Muscle layer of colon (tissue), 2 donors: ENCODE data around the gene CSF2RB.

Experiments
- H3K27ac ChIP-seq: one replicate; pipeline ENCODE4 v1.7.0; 2013; ENCODE audit warnings: low read depth, mild to moderate bottlenecking, low read length, moderate library complexity
- H3K27me3 ChIP-seq, 2 donors: one replicate each; pipeline ENCODE4 v1.7.0; 2013; ENCODE audit warnings: low read length in 2 of 2, mild to moderate bottlenecking in 2 of 2; ENCODE audit not compliant: insufficient read depth in 2 of 2, control insufficient read depth in 1 of 2
- H3K36me3 ChIP-seq: one replicate; pipeline ENCODE4 v1.7.0; 2013; ENCODE audit warnings: mild to moderate bottlenecking, low read length; ENCODE audit not compliant: insufficient read depth
- H3K4me1 ChIP-seq: one replicate; pipeline ENCODE4 v1.7.0; 2013; ENCODE audit warnings: mild to moderate bottlenecking, low read length; ENCODE audit not compliant: insufficient read depth
- H3K4me3 ChIP-seq, 2 donors: one replicate each; pipeline ENCODE4 v1.7.0; 2013; ENCODE audit warnings: low read length in 2 of 2, low read depth in 1 of 2, mild to moderate bottlenecking in 1 of 2, moderate library complexity in 1 of 2
- H3K9ac ChIP-seq: one replicate; pipeline ENCODE4 v1.7.0; 2013; ENCODE audit warnings: low read length
- H3K9me3 ChIP-seq: one replicate; pipeline ENCODE4 v1.7.0; 2013; ENCODE audit warnings: mild to moderate bottlenecking, low read length
- donor health status: abdominal sarcoma.
- donor health status: Adenocarcinoma of cecum.

The CSF2RB gene

GRCh38 chr22:36907253-36908195, 5.9 kb upstream of the CSF2RB start:
- H3K4me1 ChIP-seq, result peaks cover 3% of the 10 kb centered on the region
- no peaks in the 10 kb centered on the region for H3K27me3 ChIP-seq
- H3K27ac ChIP-seq, result no peak overlapping the region
- H3K9me3 ChIP-seq, result no peaks in the 10 kb centered on the region
- H3K9ac ChIP-seq, result no peak overlapping the region
- no peak overlapping the region for H3K4me3 ChIP-seq
- H3K36me3 ChIP-seq, result no peaks in the 10 kb centered on the region

- Histone ChIP-seq H3K9me3 (no peaks in the 10 kb centered on the region), H3K4me3 (no peak overlapping the region), H3K27ac (no peak overlapping the region), H3K4me1 (peaks cover 8% of the 10 kb centered on the region), H3K9ac (no peak overlapping the region), H3K36me3 (no peaks in the 10 kb centered on the region), H3K27me3 (no peaks in the 10 kb centered on the region)
These were observed 3.0 kb upstream of the CSF2RB start for GRCh38 chr22:36910461-36910860.

GRCh38 chr22:36911887-36912661, 1.4 kb upstream of the CSF2RB start:
- Histone ChIP-seq H3K36me3 (no peaks in the 10 kb centered on the region), H3K4me1 (peaks cover 8% of the 10 kb centered on the region), H3K27me3 (no peaks in the 10 kb centered on the region), H3K4me3 (no peak overlapping the region), H3K27ac (no peak overlapping the region), H3K9me3 (no peaks in the 10 kb centered on the region), H3K9ac (no peak overlapping the region)

- H3K4me3 ChIP-seq, result no peak overlapping the region
- H3K4me1 ChIP-seq, result peaks cover 8% of the 10 kb centered on the region
- no peaks in the 10 kb centered on the region for H3K36me3 ChIP-seq
- H3K9ac ChIP-seq, result no peak overlapping the region
- H3K27me3 ChIP-seq, result no peaks in the 10 kb centered on the region
- no peaks in the 10 kb centered on the region for H3K9me3 ChIP-seq
- no peak overlapping the region for H3K27ac ChIP-seq
These were observed 568 bp upstream of the CSF2RB start for GRCh38 chr22:36912694-36913426.

GRCh38 chr22:36914390-36914752, 943 bp downstream of the CSF2RB start:
- Histone ChIP-seq H3K27me3 (no peaks in the 10 kb centered on the region), H3K4me1 (peaks cover 8% of the 10 kb centered on the region), H3K9ac (no peak overlapping the region), H3K36me3 (no peaks in the 10 kb centered on the region), H3K27ac (no peak overlapping the region), H3K4me3 (no peak overlapping the region), H3K9me3 (no peaks in the 10 kb centered on the region)

GRCh38 chr22:36916034-36916433, 2.6 kb downstream of the CSF2RB start:
- Histone ChIP-seq H3K36me3 (no peaks in the 10 kb centered on the region), H3K27ac (no peak overlapping the region), H3K4me1 (peaks cover 8% of the 10 kb centered on the region), H3K9me3 (no peaks in the 10 kb centered on the region), H3K4me3 (no peak overlapping the region), H3K27me3 (no peaks in the 10 kb centered on the region), H3K9ac (no peak overlapping the region)

- H3K27me3 ChIP-seq, result no peaks in the 10 kb centered on the region
- H3K9ac ChIP-seq, result no peak overlapping the region
- peaks cover 8% of the 10 kb centered on the region for H3K4me1 ChIP-seq
- no peaks in the 10 kb centered on the region for H3K9me3 ChIP-seq
- no peak overlapping the region for H3K27ac ChIP-seq
- H3K36me3 ChIP-seq, result no peaks in the 10 kb centered on the region
- no peak overlapping the region for H3K4me3 ChIP-seq
These were observed 5.3 kb downstream of the CSF2RB start for GRCh38 chr22:36918586-36919284.

- Histone ChIP-seq H3K36me3 (no peaks in the 10 kb centered on the region), H3K4me3 (no peak overlapping the region), H3K4me1 (peaks cover 8% of the 10 kb centered on the region), H3K27me3 (no peaks in the 10 kb centered on the region), H3K9me3 (no peaks in the 10 kb centered on the region), H3K9ac (no peak overlapping the region), H3K27ac (no peak overlapping the region)
These were observed 8.1 kb downstream of the CSF2RB start for GRCh38 chr22:36921309-36922104.

- H3K4me3 ChIP-seq, result no peak overlapping the region
- no peaks in the 10 kb centered on the region for H3K27me3 ChIP-seq
- no peaks in the 10 kb centered on the region for H3K9me3 ChIP-seq
- no peaks in the 10 kb centered on the region for H3K36me3 ChIP-seq
- no peak overlapping the region for H3K9ac ChIP-seq
- H3K4me1 ChIP-seq, result peaks cover 8% of the 10 kb centered on the region
- H3K27ac ChIP-seq, result no peak overlapping the region
These were observed 8.7 kb downstream of the CSF2RB start for GRCh38 chr22:36922105-36922608.

GRCh38 chr22:36922711-36923110, 9.3 kb downstream of the CSF2RB start:
- Histone ChIP-seq H3K9me3 (no peaks in the 10 kb centered on the region), H3K27me3 (no peaks in the 10 kb centered on the region), H3K27ac (no peak overlapping the region), H3K36me3 (no peaks in the 10 kb centered on the region), H3K9ac (no peak overlapping the region), H3K4me3 (no peak overlapping the region), H3K4me1 (peaks cover 8% of the 10 kb centered on the region)
